Prostate gland (tissue), 2 donors: ENCODE data around the gene NUDT2. TPM values are rescaled to one million over a fixed set of nuclear protein-coding genes. Genes with fewer than 3 reads are reported as not detected.

Experiments used
- DNase-seq: peaks from one replicate; pipeline ENCODE4 v3.0.0-alpha.2; 2019; ENCODE audit warnings: low spot score
- H3K27ac ChIP-seq, 2 donors: fragments of 200-600 bp; sonication (generic); 2 replicates each; pipeline ENCODE4 v1.5.1; 2017 to 2019
- H3K27me3 ChIP-seq: fragments of 200-600 bp; sonication (generic); replicated peaks from 2 replicates; pipeline ENCODE4 v1.5.1; 2019; ENCODE audit not compliant: insufficient read depth
- H3K36me3 ChIP-seq, 2 donors: fragments of 200-600 bp; sonication (generic); 1 replicate in 1 of 2; 2 replicates in 1 of 2; pipeline versions ENCODE4 v1.5.1 to v1.8.1; 2017 to 2019
- H3K4me1 ChIP-seq: fragments of 200-600 bp; sonication (generic); replicated peaks from 2 replicates; pipeline ENCODE4 v1.5.1; 2019
- H3K4me3 ChIP-seq, 2 donors: fragments of 200-600 bp; sonication (generic); 2 replicates each; pipeline ENCODE4 v1.5.1; 2017 to 2019
- H3K9me3 ChIP-seq: fragments of 200-600 bp; sonication (generic); 2 replicates; pipeline ENCODE4 v1.5.1; 2017
- POLR2A ChIP-seq: fragments of 450-650 bp; IDR thresholded peaks from one replicate; pipeline ENCODE4 v1.6.1; 2016; ENCODE audit warnings: antibody characterized with exemption, mild to moderate bottlenecking
- POLR2AphosphoS5 ChIP-seq: sonication (generic); formaldehyde crosslinking; IDR thresholded peaks from one replicate; pipeline ENCODE4 v1.6.1; 2017; ENCODE audit warnings: antibody characterized with exemption
- WGBS: methylation state at CpG from one replicate; pipeline ENCODE4 v1.1.5; 2018; 5-methylcytosine and 5-hydroxymethylcytosine counted together
- intact Hi-C: fragments of 100-400 bp; cut with DNase I; formaldehyde crosslinking; loops from one replicate; pipeline ENCODE4 v1.14.2; 2022
- total RNA-seq, 2 donors: library from RNA; depleted of rRNA; stranded (reverse); fragments of >200 nt; gene quantifications; one replicate each; pipeline ENCODE4 v1.1.0, GENCODE V29; 2016
- TF ChIP-seq, protein P1 (sequence below), 4 experiments: fragments of 200-600 bp in 2 of 4; fragments of 450-650 bp in 2 of 4; sonication (generic) in 2 of 4; IDR thresholded peaks; 1 replicate in 3 of 4; 2 replicates in 1 of 4; pipeline ENCODE4 v1.5.1; 2016 to 2019; ENCODE audit warnings: antibody characterized with exemption in 4 of 4, mild to moderate bottlenecking in 2 of 4, moderate library complexity in 2 of 4

NUDT2 gene
- total RNA-seq, 2 donors from 2014 or later: 18.0 to 45.8 TPM

DNA sequence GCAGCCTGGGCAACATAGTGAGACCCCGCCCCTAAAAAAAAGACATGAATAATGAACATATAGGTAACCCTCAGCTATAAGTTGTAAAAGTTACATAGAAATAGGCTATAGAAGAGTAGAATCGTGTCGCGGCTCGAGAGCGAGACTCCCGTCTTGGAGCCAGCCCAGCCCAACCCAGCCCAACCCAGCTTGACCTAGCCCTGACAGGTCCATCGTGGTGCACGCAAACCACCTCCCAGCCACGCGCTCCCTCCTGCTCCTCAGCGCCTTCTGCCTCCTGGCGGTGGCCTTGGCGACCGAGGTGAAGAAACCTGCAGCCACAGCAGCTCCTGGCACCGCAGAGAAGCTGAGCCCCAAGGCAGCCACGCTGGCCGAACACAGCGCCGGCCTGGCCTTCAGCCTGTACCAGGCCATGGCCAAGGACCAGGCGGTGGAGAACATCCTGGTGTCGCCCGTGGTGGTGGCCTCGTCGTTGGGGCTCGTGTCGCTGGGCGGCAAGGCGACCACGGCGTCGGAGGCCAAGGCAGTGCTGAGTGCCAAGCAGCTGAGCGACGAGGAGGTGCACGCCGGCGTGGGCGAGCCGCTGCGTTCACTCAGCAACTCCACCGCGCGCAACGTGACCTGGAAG, 11.1 kb upstream of the NUDT2 start:
- H3K4me1 ChIP-seq: no peaks in the 10 kb centered on the region
- DNase-seq: no peak
- H3K4me3 ChIP-seq: no peak overlapping the region
- no peaks in the 10 kb centered on the region for H3K27me3 ChIP-seq
- H3K27ac ChIP-seq: no peak overlapping the region
- TF ChIP-seq, protein P1, sequence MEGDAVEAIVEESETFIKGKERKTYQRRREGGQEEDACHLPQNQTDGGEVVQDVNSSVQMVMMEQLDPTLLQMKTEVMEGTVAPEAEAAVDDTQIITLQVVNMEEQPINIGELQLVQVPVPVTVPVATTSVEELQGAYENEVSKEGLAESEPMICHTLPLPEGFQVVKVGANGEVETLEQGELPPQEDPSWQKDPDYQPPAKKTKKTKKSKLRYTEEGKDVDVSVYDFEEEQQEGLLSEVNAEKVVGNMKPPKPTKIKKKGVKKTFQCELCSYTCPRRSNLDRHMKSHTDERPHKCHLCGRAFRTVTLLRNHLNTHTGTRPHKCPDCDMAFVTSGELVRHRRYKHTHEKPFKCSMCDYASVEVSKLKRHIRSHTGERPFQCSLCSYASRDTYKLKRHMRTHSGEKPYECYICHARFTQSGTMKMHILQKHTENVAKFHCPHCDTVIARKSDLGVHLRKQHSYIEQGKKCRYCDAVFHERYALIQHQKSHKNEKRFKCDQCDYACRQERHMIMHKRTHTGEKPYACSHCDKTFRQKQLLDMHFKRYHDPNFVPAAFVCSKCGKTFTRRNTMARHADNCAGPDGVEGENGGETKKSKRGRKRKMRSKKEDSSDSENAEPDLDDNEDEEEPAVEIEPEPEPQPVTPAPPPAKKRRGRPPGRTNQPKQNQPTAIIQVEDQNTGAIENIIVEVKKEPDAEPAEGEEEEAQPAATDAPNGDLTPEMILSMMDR (IDR thresholded peaks at IDR 0.05): no peak
- TF ChIP-seq POLR2A: no peak
- no peak for TF ChIP-seq POLR2AphosphoS5
- no peaks in the 10 kb centered on the region for H3K9me3 ChIP-seq
- no peaks in the 10 kb centered on the region for H3K36me3 ChIP-seq
- 96% methylated on average over 44 of the region's 44 CpGs for WGBS
- intact Hi-C loops: no loop called here

DNA sequence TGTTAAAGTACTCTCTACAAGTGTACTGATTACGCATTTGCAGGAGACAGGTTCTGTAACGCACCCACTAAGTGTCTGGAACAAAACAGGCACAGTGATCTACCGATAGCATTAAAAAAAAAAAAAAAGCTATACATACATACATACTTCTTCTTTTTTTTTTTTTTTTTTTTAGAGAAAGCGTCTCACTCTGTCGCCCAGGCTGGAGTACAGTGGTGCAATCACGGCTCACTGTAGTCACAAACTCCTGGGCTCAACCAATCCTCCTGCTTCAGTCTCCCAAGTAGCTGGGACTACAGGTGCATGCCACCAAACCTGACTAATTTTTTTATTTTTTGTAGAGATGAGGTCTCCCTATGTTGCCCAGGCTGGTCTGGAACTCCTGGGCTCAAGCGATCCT, 7.9 kb upstream of the NUDT2 start:
- H3K9me3 ChIP-seq: no peaks in the 10 kb centered on the region
- WGBS: 94% methylated on average over 7 of the region's 7 CpGs
- H3K27ac ChIP-seq: no peak overlapping the region
- intact Hi-C loops: no loop called here
- TF ChIP-seq POLR2A: no peak
- no peak for TF ChIP-seq POLR2AphosphoS5
- TF ChIP-seq, protein P1 (IDR thresholded peaks at IDR 0.05): no peak
- no peak overlapping the region for H3K4me3 ChIP-seq
- DNase-seq: no peak
- no peaks in the 10 kb centered on the region for H3K27me3 ChIP-seq
- H3K36me3 ChIP-seq: no peaks in the 10 kb centered on the region
- no peaks in the 10 kb centered on the region for H3K4me1 ChIP-seq

DNA sequence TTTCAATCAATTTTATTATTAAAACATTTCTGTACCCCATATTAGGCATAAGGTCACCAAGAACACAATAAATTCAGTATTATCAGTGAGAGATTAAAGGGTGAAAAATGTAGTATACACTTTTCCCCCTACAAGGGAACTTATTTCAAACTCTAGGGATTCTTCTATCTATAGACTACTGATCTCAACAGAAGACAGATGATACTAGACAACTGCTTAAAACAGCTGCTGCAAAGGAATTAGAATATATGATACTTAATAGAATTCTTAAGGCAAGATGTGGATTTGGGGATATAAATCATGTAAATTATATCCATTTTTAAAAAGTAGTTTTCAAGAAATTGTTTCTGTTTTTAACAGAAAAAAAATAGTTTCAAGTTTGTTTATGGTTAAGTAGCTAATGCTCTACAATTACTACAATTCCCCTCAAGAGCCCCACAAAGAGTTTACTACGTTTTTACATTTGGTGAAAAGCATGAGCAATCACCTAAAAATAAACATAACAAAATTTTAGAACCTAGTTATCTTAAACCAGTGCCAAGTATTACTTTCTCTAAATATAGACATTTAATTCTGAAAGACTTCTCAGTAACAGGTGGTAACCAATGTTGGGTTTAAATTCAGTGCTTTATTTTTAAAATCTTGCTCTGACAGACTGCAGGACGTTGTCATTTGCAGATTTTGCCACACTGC, 6.3 kb upstream of the NUDT2 start:
- intact Hi-C loops: no loop called here
- no peak overlapping the region for H3K27ac ChIP-seq
- H3K4me3 ChIP-seq: no peak overlapping the region
- H3K36me3 ChIP-seq: no peaks in the 10 kb centered on the region
- H3K27me3 ChIP-seq: no peaks in the 10 kb centered on the region
- H3K4me1 ChIP-seq: no peaks in the 10 kb centered on the region
- DNase-seq: no peak
- WGBS: 68% methylated on average over 2 of the region's 2 CpGs
- TF ChIP-seq POLR2AphosphoS5 (no peak), POLR2A (no peak)
- TF ChIP-seq, protein P1 (IDR thresholded peaks at IDR 0.05): no peak
- H3K9me3 ChIP-seq: no peaks in the 10 kb centered on the region

DNA sequence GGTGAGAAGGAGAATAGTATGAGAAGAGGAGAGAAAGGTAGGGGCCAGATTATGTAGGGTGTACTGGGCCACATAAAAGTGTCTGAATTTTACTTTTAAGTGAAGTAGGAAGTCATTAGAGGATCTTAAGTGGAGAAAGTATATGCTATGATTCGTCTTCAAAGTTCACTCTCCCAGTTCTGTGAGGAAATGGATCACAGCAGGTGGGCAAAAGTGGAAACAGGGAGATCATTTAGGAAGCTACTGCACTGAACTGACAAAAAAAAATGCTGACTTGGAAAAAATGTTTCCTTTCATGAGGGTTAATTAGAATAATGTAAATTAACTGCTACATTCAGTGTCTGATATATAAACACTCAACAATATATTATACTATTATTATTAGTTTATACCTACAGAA, 2.7 kb upstream of the NUDT2 start:
- no peaks in the 10 kb centered on the region for H3K9me3 ChIP-seq
- TF ChIP-seq POLR2AphosphoS5 (no peak), POLR2A (no peak)
- TF ChIP-seq, protein P1 (IDR thresholded peaks at IDR 0.05): no peak
- DNase-seq: no peak
- H3K27me3 ChIP-seq: no peaks in the 10 kb centered on the region
- H3K27ac ChIP-seq: no peak overlapping the region
- no peaks in the 10 kb centered on the region for H3K36me3 ChIP-seq
- no peak overlapping the region for H3K4me3 ChIP-seq
- no peaks in the 10 kb centered on the region for H3K4me1 ChIP-seq
- WGBS: 84% methylated on average over 1 of the region's 1 CpG
- intact Hi-C loops: no loop called here

DNA sequence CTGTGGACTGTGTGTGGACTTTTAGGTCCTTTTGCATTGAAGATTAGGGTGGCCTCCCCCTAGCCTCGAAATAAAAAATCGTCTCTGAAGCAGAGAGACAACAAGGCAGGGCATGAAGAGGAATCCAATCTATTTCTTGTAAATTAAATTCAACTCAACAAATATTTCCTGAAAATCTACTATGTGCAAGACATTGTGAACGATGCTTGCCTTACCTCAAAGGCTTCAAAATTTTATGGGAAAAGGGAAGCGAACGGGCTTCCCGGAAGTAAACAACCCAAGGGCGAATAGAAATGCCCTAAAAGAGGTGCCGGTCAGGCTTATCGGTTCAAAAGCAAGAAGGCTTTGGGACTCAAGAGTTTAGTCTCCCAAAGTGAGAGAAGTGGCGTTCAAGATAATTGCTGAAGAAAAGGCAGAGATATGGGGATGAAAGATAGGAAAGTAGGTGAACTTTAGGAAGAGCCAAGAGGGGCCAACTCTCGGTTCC, 826 bp upstream of the NUDT2 start:
- no peaks in the 10 kb centered on the region for H3K36me3 ChIP-seq
- WGBS: under 1% methylated on average over 11 of the region's 11 CpGs
- H3K4me3 ChIP-seq: peak overlapping the region; percentile 42 to 75
- intact Hi-C loops: no loop called here
- TF ChIP-seq POLR2AphosphoS5 (no peak), POLR2A (no peak)
- TF ChIP-seq, protein P1 (IDR thresholded peaks at IDR 0.05): no peak
- peak overlapping the region; percentile 56 to 75 for H3K27ac ChIP-seq
- H3K9me3 ChIP-seq: no peaks in the 10 kb centered on the region
- no peaks in the 10 kb centered on the region for H3K27me3 ChIP-seq
- no peak for DNase-seq
- no peaks in the 10 kb centered on the region for H3K4me1 ChIP-seq
